CD4-positive, alpha-beta T cell treated with Interleukin-1 beta for 1 hour (primary cell): ENCODE measurements around the gene NPAT.
"Not testable (repeated sequence)": the region's sequence is repeated elsewhere in the genome, so short reads cannot be mapped to it uniquely, and the experiment has no call there.

Source experiments
- DNase-seq, 2 donors: peaks; one replicate each; pipeline ENCODE4 v3.0.0-alpha.2; 2020 to 2022

NPAT gene

DNA sequence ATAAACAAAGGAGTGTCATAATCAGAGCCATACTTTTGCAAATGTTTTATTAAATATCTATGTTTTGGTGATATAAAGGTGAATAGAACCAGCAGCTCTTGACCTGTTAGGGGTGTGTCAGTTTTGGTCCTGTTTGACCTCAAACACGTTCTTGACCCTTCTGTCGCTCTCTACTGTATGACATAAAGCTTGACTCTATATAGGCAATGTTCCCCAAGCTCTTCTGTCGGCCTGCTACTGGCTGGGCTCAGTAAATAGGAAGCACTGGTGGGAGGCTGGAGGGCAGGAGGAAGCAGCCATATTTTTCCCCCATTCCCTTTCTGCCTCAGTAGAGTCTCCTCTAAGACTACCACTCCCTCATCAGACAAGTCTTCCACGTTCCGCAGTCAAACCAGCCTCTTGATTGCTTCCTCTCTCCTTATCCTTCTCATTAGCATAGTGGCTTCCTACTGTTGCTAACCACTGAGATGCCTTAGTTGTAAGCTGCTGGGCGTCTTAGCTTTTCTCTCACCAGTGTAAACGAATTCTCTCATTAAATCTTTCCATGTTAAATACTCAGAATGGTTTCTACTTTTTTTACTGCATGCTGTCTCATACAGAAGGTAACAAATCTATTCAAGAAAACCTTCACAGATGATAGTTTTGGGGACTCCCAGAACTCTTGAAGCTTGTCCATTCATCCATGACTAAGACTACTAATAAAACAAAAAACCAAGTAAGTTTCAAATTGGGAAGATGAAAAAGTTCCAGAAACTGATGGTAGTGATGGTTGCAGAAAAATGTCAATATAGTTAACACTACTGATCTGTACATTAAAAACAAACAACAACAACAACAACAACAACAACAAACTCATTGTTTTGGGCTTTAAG lies 3.3 kb downstream of the NPAT start:
- DNase-seq, result no peak

DNA sequence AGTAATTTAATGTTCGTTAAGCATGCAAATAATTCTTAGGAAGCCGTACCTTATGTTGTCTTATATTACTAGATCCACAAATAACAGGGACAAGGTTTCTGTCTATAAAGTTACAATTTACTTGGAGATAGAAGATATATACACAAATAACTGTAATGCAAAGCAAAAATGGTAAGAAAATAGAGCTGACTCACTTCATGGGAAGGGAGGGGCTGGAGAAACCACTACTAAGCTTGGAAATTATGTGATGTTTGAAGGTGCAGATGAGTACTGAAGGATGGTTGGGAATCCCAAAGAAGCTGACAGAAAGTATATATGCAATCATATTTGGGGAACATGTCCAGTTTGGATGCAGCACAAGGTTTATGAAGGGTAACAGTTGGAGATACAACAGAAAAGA lies 4.0 kb downstream of the NPAT start:
- no peak for DNase-seq

DNA sequence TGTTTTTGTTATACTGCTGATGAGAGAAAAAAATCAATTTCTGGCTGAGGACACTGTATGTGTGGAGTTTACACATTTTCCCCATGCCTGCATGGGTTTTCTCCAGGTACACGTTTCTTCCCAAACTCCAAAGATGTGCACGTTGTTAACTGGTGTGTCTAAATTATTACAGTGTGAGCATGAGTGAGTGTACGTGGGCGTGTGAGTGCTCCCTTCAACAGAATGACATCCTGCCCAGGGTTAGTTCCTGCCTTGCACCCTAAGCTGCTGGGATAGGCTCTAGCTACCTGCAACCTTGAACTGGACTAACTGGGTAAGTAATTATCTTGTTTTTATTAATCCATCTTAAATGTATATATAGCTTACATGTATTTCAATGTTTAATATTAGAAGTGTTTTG lies 5.5 kb downstream of the NPAT start:
- peak in 1 of 2 donors; percentile 25 for DNase-seq

DNA sequence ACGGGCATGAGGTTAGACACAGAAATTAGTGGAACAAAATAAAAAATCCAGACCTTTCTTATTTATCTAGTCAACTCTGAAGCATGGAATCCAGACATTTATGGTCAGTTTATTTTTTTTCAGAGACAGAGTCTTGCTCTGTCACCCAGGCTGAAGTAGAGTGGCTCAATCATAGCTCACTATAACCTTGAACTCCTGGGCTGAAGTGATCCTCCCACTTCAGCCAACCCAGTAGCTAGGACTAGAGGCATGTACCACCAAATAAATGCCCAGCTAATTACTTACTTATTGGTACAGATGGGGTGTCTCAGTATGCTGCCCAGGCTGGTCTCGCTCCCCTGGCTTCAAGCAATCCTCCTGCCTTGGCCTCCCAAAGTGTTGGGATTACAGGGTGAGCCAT lies 8.7 kb downstream of the NPAT start:
- no peak for DNase-seq

DNA sequence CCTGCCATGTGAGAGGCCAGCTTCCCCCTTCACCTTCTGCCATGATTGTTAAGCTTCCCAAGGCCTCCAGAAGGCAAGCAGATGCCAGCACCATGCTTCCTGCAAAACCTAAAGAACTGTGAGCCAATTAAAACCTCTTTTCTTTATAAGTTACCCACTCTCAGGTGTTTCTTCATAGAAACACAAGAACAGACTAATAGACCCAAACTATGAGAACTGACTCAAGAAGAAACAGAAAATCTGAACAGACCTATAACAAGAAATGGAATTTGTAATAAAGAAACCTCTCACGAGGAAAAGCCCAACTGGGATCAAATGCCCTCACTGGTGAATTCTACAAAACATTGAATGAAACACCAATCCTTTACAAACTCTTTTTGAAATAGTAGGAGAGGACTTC lies 12.0 kb downstream of the NPAT start:
- DNase-seq, result no peak

DNA sequence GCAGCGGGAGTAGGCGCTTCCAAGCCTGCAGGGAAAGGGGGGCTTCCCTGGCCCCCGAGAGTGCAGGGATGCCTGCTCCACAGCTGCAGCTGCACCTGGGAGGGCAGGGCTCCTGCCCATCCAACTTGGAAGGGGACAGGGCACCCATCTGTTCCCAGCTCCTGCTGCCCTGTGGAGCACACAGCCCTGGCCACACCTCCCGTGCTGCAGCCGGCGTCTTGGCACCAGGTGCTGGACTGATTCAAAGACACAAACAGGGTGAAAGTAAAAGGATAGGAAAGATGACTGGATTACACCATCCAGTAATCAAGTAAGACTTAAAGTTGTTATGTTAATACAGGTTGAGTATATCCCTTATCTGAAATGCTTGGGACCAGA lies 14.8 kb downstream of the NPAT start:
- no peak for DNase-seq

DNA sequence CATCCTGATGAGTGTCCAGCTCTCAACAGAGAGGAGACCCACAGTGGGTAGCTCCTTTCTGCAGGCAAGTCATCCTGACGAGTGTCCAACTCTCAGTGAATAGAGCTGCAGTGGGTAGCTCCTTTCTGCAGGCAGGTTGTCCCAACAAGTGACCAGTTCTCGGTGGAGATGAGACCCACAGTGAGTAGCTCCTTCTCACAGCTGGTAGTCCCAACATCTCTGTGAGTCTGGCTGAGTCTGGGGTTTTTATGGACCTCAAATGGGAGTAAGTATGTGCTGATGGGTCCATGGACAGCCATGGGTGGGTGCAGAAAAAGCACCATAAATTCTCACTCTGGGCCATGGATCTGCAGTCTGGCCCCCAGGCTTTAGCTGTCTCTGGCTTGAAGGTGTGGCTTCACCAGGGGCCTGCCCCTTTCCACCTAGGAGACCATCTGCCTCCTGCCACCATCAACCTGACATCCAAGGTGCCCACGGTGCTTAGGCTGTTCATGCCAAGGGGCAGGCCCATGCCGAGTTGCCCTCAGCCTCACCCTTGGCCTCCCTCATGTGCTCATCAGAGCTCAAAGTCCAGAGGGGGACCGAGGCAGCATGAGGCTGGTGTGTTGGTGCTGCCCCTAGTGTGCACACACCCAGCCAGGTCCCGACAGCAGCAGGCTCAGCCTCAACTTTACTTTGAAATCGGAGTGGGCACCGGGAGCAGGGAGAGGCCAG lies 15.3 kb downstream of the NPAT start:
- DNase-seq, result no peak

DNA sequence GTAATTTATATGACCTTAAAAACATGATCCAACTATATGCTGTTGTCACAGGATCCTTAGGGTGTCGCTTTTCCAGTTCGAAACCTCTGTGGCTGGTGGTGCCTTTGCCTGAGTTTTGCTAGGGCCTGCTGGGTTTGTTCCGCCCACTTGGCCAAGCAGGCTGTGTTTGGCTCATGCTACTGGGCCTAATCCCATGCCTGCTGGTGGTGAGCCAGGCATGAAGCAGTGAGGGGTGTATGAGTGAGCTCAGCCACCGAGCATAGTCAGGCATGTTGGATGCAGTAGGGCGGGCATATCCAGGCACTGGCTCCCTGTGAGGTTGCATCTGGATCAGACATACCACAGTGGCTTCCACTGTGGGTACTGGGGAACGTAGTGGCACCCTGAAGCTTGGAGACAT lies 16.3 kb downstream of the NPAT start:
- DNase-seq, result no peak

DNA sequence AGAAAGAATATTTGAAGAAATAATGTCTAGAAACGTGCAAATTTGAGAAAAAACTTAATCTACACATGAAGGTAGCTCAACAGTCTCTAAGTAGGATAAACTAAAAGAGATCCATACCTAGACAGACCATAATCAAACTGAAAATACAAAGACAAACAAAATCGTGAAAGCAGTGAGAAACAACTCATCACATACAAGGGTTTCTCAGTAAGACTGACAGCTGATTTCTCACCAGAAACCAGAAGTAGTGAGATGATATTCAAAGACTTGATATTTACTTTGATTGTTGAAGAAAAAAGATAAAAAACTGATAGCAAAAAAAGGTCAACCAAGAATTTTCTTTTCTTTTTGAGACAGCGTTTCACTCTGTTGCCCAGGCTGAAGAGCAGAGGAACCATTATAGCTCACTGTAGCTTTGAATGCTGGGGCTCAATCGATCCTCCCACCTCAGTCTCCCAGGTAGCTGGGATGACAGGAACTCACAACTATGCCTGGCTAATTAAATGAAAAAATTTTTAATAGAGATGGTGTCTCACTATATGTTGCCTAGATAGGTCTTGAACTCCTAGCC lies 17.4 kb downstream of the NPAT start:
- DNase-seq, result no peak

DNA sequence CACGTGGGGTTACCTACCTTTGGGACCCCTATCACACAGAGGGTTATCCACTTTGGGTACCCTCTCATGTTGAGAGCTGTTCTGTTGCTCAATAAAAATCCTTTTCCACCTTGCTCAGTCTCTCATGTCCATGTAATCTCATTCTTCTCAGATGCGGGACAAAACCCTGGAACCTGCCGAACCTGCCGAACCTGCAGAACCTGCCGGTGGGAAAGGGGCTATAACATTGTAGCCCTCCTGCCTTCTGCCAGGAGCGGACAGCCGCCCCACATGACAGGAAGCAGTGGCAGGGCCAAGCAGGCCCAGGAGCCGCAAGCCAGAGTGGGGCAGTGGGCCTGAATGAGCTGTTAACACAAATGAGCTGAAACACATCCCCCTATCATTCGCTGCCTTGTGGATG lies 18.1 kb downstream of the NPAT start:
- no peak for DNase-seq

DNA sequence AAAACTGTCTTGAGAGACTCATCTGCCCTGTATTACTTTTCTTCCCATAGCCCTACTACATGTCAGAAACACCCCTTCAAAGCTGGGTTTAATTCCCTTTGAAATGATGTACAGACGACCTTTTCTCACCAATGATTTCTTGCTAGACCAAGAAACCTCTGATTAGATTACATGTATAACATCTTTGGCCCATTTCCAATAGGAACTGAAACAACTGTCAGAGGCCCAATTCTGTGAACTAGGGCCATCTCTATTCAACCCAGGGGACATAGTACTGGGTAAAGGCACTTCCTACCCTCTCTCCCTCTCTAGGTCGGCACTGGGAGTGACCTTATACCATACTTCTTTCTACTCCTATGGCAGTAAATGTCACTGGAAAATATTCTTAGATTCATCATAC lies 19.4 kb downstream of the NPAT start:
- DNase-seq, result no peak

DNA sequence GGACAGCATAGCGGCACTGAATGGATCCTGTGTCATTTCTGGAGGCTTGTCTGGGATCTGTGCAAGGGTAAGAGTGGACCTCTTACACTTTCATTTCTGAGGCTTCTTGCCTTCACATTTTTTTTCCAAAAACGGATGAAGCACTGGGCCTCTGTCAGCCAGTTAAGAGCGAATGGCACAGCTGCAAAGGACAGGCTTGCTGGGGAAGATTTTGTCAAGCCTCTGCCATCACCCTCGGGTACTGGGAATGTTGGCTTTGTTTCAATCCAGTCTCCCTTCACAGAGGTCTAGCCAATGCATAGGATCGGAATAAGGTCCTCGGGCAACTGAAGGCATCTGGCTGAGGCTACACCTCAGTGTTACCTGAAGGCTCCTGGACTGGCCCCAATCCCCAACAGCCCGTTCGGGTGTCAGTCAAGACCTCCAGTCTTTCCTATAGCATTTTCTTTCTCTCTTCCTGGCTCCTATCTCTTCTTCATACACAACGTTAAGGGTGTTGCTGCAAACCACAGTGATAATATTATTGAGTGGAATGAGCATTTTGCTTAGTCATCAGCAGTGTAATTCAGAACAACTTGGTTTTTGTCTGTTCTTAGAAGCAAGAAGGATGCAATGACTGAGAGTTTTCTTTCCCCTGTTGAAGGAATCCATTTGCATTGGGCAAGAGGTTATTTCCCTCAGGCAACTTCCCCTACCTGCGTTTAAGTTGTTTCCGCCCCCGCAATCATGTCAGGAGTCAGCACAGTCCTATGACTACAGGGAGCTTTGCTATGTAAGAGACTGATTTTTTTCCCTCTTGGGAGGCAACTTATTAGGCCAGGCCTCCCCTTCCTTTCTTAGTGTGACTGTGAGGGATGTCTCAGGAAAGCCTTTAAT lies 22.8 kb downstream of the NPAT start:
- peak; percentile 35 to 50 for DNase-seq

DNA sequence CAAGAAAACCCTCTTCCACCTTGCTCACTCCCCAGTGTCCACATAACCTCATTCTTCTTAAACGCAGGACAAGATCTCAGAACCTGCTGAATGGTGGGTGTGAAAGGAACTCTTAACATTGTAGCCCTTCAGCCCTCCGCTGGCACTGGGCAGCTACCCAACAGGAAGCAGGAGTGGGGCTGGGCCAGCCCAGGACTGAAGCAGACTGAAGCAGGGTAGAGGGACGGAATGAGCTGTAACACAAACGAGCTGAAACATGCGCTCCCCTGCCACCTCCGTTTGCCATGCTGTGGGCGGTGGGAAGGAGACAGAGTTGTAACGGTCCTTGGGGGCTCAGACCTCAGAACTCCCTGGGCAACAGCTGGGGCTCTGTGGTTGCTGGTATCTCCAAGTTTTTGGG lies 23.6 kb downstream of the NPAT start:
- no peak for DNase-seq

DNA sequence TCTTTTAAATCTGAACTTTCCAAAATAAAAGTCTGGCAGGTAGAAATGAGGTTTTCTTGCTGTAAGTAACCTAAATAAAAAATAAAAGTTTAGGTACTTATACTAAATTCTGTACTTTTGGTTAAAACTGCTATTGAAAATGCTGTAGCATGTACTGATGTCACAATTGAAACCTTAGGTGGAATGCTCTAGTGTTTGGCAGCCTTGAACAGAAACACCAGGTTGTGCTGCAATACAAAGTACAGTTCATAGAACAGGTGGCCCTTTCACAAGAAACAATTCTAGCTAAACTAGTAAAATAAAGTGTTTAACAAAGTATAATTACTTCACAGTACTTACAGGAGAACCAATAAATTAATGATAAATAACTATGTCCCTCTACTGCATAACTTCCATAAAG lies 25.1 kb downstream of the NPAT start:
- no peak for DNase-seq

DNA sequence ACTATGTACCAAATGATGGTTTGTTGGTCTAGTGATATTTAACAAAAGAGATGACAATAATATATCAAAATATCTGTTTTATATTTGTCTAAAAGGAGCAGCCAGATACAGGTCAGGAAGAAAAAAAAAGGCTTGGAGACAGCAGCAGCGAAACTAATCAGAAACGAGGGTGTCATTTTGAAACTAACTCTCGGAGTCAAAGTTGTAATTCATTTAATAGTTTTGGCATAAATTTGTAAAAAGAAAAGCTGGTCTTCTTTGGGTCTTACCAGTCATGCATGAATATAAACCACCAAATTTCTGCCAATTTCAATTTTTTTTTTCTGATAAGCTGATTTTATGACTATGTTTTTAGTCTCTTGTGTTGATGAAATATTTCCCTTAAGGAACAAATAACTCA lies 25.5 kb downstream of the NPAT start:
- no peak for DNase-seq

DNA sequence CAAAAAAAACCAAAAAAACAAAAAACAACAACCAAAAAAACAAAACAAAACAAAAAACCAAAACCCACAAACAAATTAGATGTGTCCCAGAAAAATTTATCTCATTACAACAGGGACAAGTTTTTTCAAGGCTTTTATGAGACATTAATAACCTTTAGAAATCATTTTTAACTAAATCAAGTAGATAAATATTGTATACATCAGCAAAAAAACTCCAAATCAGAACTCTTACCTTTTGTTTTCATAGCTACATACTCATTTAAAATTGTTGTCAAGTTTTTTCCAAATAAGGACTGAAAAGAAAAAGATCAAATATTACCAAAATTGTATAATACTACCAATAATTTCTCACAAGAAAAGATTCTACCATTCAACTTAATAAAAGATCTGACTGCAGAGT lies 28.7 kb downstream of the NPAT start:
- no peak for DNase-seq

DNA sequence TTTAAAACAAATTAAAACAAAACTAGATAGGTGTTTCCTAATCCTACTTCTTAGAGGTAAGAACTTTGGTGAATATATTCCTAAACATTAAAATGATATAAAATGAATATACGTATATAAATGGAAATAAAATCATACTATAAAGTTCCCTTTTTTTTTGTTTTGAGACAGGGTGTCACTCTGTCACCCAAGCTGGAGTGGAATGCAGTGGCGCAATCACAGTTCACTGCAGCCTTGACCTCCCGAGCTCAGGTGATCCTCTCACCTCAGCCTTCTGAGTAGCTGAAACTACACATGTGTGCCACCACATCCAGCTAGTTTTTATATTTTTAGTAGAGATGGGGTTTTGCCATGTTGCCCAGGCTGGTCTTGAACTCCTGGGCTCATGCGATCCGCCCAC lies 44.9 kb downstream of the NPAT start:
- DNase-seq, result no peak

DNA sequence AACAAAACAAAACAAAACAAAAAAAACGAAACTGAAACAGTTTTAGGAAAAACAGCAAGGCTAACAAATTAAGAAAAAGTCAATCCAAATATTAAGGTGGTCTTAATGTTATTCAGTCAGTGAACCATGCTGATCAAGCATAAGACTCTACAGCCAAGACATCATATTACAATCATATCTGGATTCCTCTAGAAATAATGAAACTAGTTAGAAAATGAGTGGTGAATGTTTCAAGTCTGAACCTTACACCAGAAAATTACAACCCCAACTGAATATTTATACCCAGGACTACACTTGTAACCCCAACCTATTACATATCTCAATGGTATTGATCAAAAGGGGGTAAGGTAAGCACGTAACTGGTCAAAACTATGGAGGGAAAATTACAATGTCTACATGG lies 52.3 kb downstream of the NPAT start:
- no peak for DNase-seq

DNA sequence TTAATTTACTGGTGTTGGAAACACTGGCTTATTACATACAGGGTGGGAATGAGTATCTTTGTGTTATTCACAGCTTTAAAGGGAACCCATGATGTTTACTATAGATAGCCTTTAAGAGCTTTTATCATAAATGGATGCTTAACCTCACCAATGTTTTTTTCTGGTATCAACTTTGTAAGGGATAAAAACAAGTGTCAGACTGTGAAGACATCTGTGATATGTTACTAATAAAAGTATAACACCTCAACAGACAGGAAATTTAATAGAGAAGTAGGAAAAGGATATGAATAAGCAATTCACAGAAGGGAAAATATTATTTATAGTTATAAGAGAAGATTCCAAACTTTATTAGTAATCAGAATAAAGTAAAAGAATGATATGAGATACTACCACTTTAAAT lies 54.8 kb downstream of the NPAT start:
- DNase-seq, result no peak

DNA sequence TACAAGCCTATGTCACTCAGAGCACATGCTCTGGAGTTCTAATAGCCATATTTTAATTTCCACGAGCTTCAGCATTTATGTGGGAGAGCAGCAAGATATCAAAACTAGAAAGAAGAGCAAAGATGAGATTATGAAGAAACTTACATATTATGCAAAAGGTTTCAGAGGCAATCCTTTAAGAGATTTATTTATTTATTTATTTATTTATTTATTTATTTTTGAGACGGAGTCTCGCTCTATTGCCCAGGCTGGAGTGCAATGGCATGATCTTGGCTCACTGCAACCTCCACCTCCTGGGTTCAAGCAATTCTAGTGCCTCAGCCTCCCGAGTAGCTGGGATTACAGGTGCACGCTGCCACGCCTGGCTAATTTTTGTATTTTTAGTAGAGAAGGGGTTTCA lies 59.6 kb downstream of the NPAT start:
- not testable (repeated sequence) for DNase-seq

DNA sequence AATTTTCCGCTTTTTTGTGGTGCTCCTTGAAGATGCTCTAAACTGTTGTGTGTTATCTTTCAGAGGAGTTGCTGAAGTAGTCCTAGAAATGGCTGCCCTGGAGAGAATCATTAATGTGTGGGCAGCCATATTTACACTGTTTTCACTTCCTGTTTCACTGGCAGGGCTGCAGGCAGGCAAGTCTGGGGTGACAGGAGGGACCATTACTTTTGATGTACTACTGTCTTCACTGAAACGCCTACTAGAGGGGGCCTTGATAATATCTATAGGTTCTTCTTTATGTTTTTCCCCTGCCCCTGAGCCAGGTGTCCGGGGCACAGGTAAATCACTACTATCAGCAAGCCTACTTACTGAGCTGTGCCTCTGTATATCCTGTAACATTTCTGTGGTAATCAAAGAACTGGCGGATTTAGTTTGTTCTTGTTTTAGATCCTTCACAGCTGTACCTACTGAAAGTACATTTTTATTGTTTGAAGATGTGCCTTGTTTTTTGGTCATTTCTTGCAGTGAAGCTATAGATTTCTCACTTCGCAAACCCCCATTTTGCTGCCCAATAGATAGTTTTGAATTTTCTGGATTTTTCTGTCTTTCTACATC lies 61.4 kb downstream of the NPAT start:
- peak; percentile 10 to 26 for DNase-seq

DNA sequence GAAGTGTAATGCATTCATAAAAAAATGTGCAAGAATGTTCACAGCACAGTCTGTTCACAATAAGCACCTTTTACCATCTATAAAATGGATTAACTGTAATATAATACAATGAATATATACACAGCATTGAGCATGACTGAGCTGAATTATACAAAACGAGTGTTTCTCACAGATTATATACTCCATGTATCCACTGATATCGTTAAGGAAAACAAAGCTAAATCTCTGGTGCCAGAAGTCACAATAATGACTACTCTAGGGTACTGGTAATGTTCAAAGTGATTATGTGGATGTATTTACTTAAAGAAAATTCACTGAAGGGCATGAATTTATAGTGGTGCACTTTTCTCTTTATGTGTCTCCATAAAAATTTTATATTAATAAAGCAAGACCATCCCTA lies 67.8 kb downstream of the NPAT start:
- DNase-seq, result no peak

DNA sequence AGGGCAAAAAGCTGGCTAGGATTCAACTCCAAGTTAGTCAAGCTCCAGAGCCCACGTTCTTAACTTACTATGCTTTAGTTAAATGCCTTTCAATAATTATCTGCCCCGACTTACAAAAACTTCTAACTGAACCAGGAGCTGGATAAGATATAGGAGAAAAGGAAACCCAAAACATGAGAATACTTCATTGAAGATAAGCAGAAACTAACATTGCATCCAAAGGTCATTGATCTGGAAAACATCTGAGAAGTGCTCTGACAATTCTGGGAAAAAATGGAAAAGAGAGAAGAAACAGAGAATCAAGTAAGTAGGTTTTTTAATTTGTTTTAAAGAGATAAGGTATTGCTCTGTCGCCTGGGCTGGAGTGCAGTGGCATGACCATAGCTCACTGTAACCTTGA lies 73.9 kb downstream of the NPAT start:
- DNase-seq, result no peak
